Sigmoid colon (tissue), 4 donors: ENCODE measurements around the gene ZNF213.

ENCODE experiments used
- EP300 ChIP-seq, 4 donors: sonication (generic); formaldehyde crosslinking; IDR thresholded peaks; one replicate each; pipeline ENCODE4 v1.6.1; 2017; ENCODE audit warnings: antibody characterized with exemption in 4 of 4
- POLR2A ChIP-seq, 2 donors: fragments of 450-650 bp; IDR thresholded peaks; one replicate each; pipeline ENCODE4 v1.6.1; 2016; ENCODE audit warnings: antibody characterized with exemption in 2 of 2, mild to moderate bottlenecking in 2 of 2, moderate library complexity in 2 of 2
- POLR2AphosphoS5 ChIP-seq, 4 donors: sonication (generic); formaldehyde crosslinking; IDR thresholded peaks; one replicate each; pipeline ENCODE4 v1.6.1; 2017; ENCODE audit warnings: antibody characterized with exemption in 4 of 4
- TF ChIP-seq, protein P1 (sequence below), 4 experiments: fragments of 450-650 bp in 3 of 4; fragments of 200-600 bp in 1 of 4; IDR thresholded peaks; one replicate each; pipeline ENCODE4 v1.5.1; 2016 to 2019; ENCODE audit warnings: antibody characterized with exemption in 4 of 4, mild to moderate bottlenecking in 3 of 4, moderate library complexity in 2 of 4

DNA sequence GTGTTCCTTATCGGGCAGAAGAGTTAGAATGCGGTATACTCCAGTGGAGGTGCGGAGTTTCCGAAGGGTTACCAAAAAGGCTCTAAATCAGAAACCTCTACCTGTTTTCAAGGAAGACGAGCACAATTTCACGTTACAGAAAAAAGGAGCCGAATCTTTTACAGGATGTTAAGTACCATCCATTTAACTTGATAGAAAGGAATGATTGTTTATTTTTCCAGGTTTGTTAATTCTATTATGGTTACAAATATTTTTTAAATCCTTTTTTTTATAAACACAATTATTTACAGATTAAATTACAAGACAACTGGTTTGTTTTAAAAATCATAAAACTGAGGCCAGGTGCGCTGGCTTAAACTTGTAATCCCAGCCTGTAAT lies 18.2 kb downstream of the ZNF213 start:
- no peak for TF ChIP-seq POLR2A (IDR thresholded peaks at IDR 0.05)
- TF ChIP-seq, protein P1, sequence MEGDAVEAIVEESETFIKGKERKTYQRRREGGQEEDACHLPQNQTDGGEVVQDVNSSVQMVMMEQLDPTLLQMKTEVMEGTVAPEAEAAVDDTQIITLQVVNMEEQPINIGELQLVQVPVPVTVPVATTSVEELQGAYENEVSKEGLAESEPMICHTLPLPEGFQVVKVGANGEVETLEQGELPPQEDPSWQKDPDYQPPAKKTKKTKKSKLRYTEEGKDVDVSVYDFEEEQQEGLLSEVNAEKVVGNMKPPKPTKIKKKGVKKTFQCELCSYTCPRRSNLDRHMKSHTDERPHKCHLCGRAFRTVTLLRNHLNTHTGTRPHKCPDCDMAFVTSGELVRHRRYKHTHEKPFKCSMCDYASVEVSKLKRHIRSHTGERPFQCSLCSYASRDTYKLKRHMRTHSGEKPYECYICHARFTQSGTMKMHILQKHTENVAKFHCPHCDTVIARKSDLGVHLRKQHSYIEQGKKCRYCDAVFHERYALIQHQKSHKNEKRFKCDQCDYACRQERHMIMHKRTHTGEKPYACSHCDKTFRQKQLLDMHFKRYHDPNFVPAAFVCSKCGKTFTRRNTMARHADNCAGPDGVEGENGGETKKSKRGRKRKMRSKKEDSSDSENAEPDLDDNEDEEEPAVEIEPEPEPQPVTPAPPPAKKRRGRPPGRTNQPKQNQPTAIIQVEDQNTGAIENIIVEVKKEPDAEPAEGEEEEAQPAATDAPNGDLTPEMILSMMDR (IDR thresholded peaks at IDR 0.05): no peak
- no peak for TF ChIP-seq POLR2AphosphoS5 (IDR thresholded peaks at IDR 0.05)
- no peak for TF ChIP-seq EP300 (IDR thresholded peaks at IDR 0.05)
